NCI-H1436 treated with DMSO at 0.1 percent for 48 hours (cell line): ENCODE measurements around the gene AGPS.
"Not testable (repeated sequence)": the region's sequence is repeated elsewhere in the genome, so short reads cannot be mapped to it uniquely, and the experiment has no call there.

Experiments used
- DNase-seq: peaks from one replicate; lab custom pipeline; 2025; lab: John Stamatoyannopoulos, UW

AGPS gene

DNA sequence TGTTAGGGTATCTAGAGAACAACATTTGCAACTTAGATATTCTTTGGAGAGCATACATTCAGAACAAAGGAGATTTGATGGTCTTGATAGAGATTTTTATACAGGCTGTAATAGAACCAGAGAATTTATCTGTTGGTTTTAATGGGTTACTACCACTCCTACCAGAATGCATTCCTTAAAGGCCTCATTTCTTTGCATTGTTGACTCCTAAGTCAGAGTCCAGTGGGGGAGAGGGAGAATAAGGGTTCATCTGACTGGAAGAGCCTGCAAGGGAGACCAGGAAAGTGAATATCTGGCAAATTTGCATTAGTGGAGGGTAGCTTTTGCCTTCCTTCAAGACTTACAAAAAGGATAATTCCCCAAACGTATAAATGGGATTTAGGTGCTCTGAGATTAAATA lies 29.7 kb downstream of the AGPS start:
- DNase-seq = no peak

GRCh38 chr2:177424120-177424519 lies 31.5 kb downstream of the AGPS start:
- DNase-seq = not testable (repeated sequence)

DNA sequence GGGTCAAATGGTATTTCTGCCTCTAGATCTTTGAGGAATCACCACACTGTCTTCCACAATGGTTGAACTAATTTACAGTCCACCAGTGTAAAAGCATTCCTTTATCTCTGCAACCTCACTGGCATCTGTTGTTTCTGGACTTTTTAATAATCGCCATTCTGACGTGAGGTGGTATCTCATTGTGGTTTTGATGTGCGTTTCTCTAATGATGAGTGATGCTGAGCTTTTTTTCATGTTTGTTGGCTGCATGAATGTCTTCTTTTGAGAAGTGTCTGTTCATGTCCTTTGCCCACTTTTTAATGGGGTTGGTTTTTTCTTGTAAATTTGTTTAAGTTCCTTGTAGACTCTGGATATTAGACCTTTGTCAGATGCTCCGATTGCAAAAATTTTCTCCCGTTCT lies 32.0 kb downstream of the AGPS start:
- not testable (repeated sequence) for DNase-seq

- no peak for DNase-seq
These were observed 34.7 kb downstream of the AGPS start for GRCh38 chr2:177427316-177427715.

GRCh38 chr2:177427936-177428335 lies 35.4 kb downstream of the AGPS start:
- DNase-seq = not testable (repeated sequence)

DNA sequence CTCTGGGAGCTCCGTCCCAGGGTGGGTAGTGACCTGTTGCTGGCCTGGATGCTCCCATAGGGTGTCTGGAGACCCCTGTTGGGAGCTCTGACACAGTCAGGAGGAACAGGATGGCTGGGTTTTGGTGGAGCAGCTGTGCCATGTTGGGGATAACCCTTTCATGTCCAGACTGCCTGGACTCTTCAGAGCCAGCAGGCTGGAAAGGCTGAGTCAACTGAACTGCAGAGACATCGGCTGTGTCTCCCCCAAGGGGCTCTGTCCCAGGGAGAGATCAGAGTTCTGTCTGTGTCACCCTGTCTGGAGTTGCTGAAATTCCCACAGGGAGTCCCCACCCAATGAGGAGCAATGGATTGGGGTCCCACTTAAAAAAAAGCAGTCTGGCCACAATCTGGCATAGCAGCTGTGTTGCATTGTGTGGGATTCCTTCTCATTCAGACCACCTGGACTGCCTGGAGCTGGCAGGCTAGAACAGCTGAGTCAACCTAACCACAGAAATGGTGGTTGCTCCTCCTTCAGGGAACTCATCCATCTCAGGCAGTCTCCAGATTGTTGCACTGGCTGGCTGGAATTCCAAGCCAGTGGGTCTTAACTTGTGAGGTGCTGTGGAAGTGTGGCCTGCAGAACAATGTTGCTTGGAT lies 37.2 kb downstream of the AGPS start:
- DNase-seq = no peak

DNA sequence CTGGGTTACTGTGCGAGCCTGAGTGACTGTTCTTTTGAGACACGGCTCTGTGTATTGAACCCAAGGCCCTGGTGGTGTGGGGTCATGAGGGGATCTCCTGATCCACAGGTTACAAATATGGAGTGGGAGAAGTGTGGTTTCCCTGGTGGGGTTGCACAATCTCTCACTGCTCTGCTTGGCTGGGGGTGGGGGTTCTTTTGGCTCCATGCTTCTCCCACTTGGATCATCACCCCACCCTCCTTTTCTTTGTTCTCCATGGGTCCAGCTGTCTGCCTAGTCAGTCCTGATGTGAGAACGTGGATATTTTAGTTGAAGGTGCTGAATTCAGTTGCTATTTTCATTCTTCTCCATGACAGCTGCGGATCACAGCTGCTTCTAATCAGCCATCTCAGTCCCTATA lies 37.8 kb downstream of the AGPS start:
- DNase-seq = no peak

DNA sequence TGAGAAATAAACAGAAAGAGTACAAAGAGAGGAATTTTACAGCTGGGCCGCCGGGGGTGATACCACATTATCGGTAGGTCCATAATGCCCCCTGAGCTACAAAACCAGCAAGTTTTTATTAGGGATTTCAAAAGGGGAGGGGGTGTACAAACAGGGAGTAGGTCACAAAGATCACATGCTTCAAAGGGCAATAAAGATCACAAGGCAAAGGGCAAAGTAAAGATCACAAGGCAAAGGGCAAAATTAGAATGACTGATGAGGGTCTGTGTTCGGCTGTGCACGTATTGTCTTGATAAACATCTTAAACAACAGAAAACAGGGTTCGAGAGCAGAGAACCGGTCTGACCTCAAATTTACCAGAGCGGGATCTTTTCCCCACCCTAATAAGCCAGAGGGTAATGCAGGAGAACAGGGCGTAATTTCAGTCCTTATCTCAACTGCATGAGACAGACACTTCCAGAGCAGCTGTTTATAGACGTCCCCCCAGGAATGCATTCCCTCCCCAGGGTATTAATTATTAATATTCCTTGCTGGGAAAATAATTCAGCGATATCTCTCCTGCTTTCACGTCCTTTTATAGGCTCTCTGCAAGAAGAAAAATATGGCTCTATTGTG lies 38.6 kb downstream of the AGPS start:
- DNase-seq = not testable (repeated sequence)

- DNase-seq = no peak
These were observed 40.1 kb downstream of the AGPS start for GRCh38 chr2:177432703-177433102.

GRCh38 chr2:177433402-177433801 lies 40.8 kb downstream of the AGPS start:
- no peak for DNase-seq

- no peak for DNase-seq
These were observed 41.9 kb downstream of the AGPS start for GRCh38 chr2:177434475-177434874.

GRCh38 chr2:177445200-177445599 lies 52.6 kb downstream of the AGPS start:
- DNase-seq = no peak

GRCh38 chr2:177448031-177448430 lies 55.5 kb downstream of the AGPS start:
- no peak for DNase-seq

GRCh38 chr2:177449159-177449558 lies 56.6 kb downstream of the AGPS start:
- DNase-seq = no peak

DNA sequence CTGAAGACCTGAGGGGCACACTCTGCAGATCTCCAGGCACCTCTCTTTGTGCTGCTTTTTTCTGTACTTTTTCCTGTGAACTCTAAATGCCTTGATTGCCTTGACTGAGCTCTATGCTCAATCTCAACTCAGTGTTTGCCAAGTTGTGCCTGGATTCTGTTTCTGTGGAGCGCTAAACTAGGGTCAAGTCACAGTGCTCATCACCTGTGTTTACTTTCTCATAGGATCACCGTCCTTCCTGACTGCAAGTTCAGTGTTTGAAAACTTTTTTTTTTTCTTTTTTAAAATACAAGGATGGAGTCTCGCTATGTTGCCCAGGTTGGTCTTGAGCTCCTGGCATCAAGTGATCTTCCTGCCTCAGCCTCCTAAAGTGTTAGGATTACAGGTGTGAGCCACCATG lies 62.6 kb downstream of the AGPS start:
- DNase-seq = no peak

DNA sequence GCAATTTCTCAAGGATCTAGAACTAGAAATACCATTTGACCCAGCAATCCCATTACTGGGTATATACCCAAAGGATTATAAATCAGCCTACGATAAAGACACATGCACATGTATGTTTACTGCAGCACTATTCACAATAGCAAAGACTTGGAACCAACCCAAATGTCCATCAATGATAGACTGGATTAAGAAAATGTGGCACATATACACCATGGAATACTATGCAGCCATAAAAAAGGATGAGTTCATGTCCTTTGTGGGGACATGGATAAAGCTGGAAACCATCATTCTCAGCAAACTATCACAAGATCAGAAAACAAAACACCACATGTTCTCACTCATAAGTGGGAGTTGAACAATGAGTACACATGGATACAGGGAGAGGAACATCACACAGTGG lies 67.2 kb downstream of the AGPS start:
- not testable (repeated sequence) for DNase-seq

DNA sequence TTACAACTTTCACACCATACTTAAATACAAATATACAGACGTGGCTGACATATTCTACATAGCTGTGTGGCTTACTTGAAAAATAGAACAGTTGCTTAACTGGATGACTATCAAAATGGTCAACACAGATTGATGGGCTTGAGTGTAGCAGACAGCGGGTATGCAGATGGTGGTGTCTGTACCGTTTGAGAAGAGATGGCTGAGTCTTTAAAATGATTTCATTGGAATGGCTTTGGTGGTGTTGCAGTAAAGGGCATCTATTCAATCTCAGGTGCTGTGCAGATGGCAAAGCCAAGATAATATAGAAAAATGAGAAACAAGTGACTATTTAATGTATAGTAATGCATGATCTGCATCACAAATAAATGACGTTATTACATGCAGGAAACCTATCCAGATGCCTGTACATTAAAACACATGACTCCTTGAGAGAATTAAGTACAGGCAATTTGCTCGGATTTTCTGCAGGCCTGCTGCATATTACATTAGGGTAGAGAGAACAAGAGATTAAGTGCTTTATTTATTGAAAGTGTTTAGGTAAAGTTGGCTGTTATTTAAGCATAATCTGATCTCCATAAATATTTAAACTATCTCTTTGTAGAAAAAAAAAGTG lies 68.5 kb downstream of the AGPS start:
- no peak for DNase-seq

- no peak for DNase-seq
These were observed 72.0 kb downstream of the AGPS start for GRCh38 chr2:177464549-177464948.

DNA sequence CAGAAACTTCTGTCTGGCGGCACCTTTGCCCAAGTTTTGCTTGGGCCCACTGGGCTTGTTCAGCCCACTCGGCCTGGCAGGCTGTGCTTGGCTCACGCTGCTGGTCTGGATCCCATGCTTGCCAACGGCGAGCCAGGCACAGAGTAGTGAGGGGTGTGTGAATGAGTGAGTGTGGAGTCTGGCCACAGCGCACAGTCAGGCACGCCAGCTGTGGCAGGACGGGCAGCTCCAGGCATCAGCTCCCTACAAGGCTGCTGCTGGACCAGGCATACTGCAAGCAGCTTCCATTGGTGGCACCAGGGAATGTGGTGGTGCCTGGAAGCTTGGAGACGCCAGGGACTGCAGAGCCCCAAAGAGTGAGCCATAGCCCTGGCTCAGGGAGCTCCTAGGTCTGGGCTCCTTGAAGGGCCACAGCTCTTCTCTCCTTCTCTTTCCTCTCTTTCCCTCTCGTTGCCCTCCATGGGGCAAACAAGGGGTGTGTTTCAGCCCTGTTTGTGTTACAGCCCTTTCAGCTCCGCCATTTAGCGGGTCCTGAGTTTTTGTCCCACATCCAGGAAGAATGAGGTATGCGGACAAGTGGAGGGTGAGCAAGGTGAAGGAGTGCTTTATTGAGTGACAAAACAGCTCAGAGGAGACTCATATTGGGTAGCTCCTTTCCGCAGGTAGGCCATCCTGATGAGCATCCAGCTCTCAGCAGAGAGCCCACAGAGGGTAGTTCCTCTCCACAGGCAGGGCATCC lies 73.0 kb downstream of the AGPS start:
- no peak for DNase-seq

DNA sequence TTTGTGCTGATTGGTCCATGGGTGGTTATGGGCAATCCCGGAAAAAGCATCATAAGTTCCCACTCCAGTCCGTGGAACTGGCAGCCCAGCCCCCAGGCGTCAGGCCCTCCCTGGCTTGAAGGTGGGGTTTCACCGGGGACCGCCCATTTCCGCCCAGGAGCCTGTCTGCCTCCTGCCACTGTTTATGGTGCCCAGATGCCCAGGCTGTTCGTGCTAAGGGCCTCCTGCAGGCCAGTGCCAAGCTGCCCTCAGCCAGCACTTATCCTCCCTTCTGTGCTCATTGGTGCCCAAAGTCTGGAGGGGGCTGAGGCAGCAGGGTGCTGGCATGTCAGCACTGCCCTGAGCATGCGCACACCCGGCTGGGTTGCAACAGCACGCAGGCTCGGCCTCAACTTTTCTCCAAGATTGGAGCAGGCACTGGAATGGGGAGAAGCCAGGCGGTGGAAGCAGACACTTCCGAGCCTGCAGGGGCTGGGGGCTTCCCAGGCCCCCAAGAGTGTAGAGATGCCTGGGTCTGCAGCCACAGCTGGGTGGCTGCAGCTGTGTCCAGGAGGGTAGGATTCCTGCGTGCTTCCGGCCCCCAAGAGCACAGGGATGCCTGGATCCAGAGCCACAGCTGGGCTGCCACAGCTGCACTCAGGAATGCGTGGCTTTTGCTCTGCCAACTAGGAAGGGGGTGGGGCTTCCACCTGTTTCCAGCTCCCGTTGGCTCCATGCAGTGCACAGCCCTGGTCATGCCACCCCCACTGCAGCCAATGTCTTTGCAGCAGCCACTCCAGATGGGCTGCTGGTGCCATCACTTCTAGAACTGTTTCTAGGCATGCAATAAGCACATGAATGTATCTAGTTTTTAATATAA lies 74.0 kb downstream of the AGPS start:
- no peak for DNase-seq

DNA sequence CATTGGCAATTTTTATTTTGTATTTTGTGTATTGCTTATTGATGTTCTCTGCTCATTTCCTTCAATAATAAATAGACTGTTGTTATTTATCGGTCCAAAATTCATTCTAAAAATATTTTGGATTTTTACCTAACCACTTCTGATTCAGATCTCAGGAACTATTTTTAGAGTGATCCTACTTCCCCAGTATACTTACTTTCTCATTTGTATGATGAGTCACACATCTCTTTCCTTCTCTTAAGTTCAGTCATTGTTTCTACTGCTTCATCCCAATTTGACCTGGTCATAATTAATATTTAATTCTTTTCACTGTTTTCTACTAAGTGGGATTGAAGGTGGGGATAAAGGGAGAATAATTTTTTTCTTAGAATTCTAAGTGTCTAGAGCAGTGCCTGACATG lies 75.1 kb downstream of the AGPS start:
- DNase-seq = no peak

- DNase-seq = no peak
These were observed 79.4 kb downstream of the AGPS start for GRCh38 chr2:177471990-177472389.
